K562 (cell line): Measurements from ENCODE around the gene ABCB6. TPM values are rescaled to one million over a fixed set of nuclear protein-coding genes. Genes with fewer than 3 reads are reported as not detected.

Source experiments
- ADNP ChIP-seq: fragments of 200-800 bp; sonication (Bioruptor generic); IDR thresholded peaks from 2 replicates; pipeline ENCODE4 v1.6.1; 2016; ENCODE audit warnings: missing genetic modification characterization, missing compliant biosample characterization
- CHD4 ChIP-seq: fragments of 200-600 bp; sonication (generic); IDR thresholded peaks from 3 replicates; pipeline ENCODE4 v1.6.1; 2012; ENCODE audit warnings: low read depth, mild to moderate bottlenecking, mixed read lengths, low read length, inconsistent platforms; ENCODE audit not compliant: insufficient read depth, insufficient replicate concordance, poor library complexity, severe bottlenecking
- HLTF ChIP-seq: fragments of 450-650 bp; IDR thresholded peaks from 2 replicates; pipeline ENCODE4 v1.6.1; 2016
- MYNN ChIP-seq, 2 experiments: sonication (generic); formaldehyde crosslinking in 1 of 2; IDR thresholded peaks; 2 replicates each; pipeline versions ENCODE4 v1.5.0 to v1.6.1; 2016 to 2020; ENCODE audit warnings: antibody characterized with exemption in 1 of 2, missing genetic modification reagents in 1 of 2
- SRF ChIP-seq, 2 experiments: fragments of 250-450, 450-650 bp in 1 of 2; sonication (Bioruptor Pico) in 1 of 2; sonication (generic) in 1 of 2; formaldehyde crosslinking; IDR thresholded peaks; 2 replicates each; pipeline versions ENCODE4 v1.5.0 to v1.5.1; 2020 to 2022; ENCODE audit warnings: mild to moderate bottlenecking in 1 of 2, missing genetic modification reagents in 1 of 2
- polyA plus RNA-seq, 8 experiments: library from polyadenylated mRNA; depleted of rRNA in 4 of 8; stranded (reverse) in 5 of 8; unstranded in 3 of 8; fragments of >200 nt; fragmentation: Nextera tagmentation in 2 of 8; fragmentation: Illumina TruSeq in 1 of 8; extraction: Ambion mirVana in 2 of 8; extraction: Trizol in 1 of 8; gene quantifications; 2 replicates each; pipeline versions ENCODE4 v1.2.1 to v1.2.3, GENCODE V29; 2011 to 2014; ENCODE audit warnings: inconsistent platforms in 1 of 8, missing spikeins in 1 of 8
- total RNA-seq, 7 experiments: library from RNA; depleted of rRNA in 6 of 7; stranded (reverse); fragments of >200 nt in 6 of 7; fragmentation: Illumina TruSeq in 2 of 7; extraction: Trizol in 2 of 7; gene quantifications; 2 replicates each; pipeline versions ENCODE4 v1.2.1 to v1.2.3, GENCODE V29; 2011 to 2021; ENCODE audit warnings: low replicate concordance in 1 of 7
- TF ChIP-seq, protein P1 (sequence below): sonication (generic); formaldehyde crosslinking; IDR thresholded peaks from 2 replicates; pipeline ENCODE4 v1.8.0; 2022; ENCODE audit warnings: mild to moderate bottlenecking, missing genetic modification reagents

Gene ABCB6
- total and polyA plus RNA-seq, 9 of the 15 experiments (the other 6 are each of a cell fraction or from before 2014, with no cell fraction given): 3.7 to 29.8 (median 16.8) TPM

GRCh38 chr2:219199470-219200211 is 19.1 kb downstream of the ABCB6 start (continued):
- TF ChIP-seq, protein P1, sequence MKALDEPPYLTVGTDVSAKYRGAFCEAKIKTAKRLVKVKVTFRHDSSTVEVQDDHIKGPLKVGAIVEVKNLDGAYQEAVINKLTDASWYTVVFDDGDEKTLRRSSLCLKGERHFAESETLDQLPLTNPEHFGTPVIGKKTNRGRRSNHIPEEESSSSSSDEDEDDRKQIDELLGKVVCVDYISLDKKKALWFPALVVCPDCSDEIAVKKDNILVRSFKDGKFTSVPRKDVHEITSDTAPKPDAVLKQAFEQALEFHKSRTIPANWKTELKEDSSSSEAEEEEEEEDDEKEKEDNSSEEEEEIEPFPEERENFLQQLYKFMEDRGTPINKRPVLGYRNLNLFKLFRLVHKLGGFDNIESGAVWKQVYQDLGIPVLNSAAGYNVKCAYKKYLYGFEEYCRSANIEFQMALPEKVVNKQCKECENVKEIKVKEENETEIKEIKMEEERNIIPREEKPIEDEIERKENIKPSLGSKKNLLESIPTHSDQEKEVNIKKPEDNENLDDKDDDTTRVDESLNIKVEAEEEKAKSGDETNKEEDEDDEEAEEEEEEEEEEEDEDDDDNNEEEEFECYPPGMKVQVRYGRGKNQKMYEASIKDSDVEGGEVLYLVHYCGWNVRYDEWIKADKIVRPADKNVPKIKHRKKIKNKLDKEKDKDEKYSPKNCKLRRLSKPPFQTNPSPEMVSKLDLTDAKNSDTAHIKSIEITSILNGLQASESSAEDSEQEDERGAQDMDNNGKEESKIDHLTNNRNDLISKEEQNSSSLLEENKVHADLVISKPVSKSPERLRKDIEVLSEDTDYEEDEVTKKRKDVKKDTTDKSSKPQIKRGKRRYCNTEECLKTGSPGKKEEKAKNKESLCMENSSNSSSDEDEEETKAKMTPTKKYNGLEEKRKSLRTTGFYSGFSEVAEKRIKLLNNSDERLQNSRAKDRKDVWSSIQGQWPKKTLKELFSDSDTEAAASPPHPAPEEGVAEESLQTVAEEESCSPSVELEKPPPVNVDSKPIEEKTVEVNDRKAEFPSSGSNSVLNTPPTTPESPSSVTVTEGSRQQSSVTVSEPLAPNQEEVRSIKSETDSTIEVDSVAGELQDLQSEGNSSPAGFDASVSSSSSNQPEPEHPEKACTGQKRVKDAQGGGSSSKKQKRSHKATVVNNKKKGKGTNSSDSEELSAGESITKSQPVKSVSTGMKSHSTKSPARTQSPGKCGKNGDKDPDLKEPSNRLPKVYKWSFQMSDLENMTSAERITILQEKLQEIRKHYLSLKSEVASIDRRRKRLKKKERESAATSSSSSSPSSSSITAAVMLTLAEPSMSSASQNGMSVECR (CRISPR knock-in tag): no peak
- TF ChIP-seq MYNN (IDR thresholded peaks at IDR 0.05): no peak
- TF ChIP-seq MYNN (CRISPR knock-in tag; IDR thresholded peaks at IDR 0.05): no peak
- no peak for TF ChIP-seq ADNP
- no peak for TF ChIP-seq CHD4
- no peak for TF ChIP-seq SRF (CRISPR knock-in tag; IDR thresholded peaks at IDR 0.05)
- no peak for TF ChIP-seq HLTF
